VCaP (cell line): ENCODE data around the gene PRPS2.

Source experiments
- H3K27ac ChIP-seq: fragments of 450-650 bp; 2 replicates; pipeline ENCODE4 v1.5.1; 2017
- TF ChIP-seq, protein P1 (sequence below): fragments of 450-650 bp; conservative IDR thresholded peaks from 2 replicates; pipeline ENCODE4 v1.5.1; 2017; ENCODE audit warnings: mild to moderate bottlenecking, moderate library complexity

PRPS2 gene

DNA sequence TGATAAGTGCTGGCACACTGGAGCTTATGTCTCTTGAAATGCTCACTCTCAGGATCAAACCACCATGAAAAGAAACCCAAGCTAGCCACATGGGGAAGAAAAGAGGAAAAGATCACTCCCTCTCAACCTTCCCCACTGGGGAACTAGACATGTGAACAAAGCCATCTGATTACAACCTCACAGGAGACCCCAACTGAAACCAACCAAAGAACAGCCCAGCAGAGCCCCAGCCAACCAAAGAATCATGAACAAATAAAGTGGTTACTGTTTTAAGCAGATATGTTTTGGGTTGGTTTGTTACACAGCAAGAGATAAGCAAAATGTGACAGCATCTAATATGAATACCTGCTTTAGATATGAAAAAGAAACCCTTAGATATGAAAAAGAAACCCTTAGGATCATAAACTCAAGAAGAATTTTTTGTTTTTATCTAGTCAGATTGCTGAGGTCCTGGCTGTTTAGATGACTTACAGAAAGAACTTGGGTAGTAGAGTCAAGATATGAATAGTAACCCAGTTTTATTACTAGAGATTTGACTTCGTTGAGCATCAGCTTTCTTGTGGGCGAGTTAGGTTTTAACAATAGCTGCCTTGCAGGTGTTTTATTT, 52.0 kb downstream of the PRPS2 start:
- H3K27ac ChIP-seq: no peak overlapping the region
- TF ChIP-seq, protein P1, sequence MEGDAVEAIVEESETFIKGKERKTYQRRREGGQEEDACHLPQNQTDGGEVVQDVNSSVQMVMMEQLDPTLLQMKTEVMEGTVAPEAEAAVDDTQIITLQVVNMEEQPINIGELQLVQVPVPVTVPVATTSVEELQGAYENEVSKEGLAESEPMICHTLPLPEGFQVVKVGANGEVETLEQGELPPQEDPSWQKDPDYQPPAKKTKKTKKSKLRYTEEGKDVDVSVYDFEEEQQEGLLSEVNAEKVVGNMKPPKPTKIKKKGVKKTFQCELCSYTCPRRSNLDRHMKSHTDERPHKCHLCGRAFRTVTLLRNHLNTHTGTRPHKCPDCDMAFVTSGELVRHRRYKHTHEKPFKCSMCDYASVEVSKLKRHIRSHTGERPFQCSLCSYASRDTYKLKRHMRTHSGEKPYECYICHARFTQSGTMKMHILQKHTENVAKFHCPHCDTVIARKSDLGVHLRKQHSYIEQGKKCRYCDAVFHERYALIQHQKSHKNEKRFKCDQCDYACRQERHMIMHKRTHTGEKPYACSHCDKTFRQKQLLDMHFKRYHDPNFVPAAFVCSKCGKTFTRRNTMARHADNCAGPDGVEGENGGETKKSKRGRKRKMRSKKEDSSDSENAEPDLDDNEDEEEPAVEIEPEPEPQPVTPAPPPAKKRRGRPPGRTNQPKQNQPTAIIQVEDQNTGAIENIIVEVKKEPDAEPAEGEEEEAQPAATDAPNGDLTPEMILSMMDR: no peak

DNA sequence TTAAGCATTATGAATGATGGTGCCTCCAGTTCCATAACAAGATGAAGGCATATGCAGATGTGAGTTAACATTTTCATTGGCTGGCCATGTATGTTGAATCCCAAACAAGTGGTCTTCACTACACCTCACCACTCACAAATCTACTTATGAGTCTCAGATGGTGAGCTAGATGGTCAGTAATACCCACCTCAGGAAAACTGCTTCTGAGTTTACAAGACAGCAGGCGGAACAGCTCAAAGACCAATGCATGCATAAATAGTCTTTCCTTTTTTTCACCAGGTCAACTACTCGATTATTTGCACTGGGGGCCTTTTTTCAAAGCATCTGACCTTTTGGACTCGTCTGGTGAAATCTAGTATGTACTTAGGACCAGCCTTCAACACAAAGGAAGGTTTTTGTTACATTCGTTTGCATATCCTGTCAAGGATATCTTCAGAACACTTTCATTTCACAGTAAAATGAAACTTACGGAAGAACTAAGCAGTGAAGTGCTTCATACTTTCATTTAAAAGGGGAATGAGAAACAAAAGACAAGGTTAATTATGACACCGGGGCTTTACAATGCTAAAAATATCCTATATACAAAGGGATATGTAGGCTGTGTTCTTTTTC, 52.6 kb downstream of the PRPS2 start:
- TF ChIP-seq, protein P1: no peak
- peak overlapping the region; percentile 44 for H3K27ac ChIP-seq

DNA sequence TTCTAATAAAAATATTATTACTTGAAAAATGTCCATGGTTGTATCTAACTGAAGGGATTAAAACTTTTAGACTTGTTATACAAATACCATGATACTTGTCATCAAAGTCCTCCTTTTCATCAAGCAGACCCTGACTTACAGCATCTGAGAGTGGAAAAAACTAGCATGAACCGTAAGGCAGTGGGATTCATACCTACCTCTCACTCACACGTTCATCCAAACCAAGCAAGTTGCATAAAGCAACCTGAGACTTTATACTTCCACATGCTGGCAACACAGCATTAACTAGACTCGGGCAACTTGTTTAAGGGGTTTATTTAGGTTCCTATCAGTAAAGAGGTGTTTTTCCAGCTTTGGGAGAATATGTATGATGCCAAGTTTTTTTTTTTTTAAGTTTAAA, 53.1 kb downstream of the PRPS2 start:
- H3K27ac ChIP-seq: peak overlapping the region; percentile 44

DNA sequence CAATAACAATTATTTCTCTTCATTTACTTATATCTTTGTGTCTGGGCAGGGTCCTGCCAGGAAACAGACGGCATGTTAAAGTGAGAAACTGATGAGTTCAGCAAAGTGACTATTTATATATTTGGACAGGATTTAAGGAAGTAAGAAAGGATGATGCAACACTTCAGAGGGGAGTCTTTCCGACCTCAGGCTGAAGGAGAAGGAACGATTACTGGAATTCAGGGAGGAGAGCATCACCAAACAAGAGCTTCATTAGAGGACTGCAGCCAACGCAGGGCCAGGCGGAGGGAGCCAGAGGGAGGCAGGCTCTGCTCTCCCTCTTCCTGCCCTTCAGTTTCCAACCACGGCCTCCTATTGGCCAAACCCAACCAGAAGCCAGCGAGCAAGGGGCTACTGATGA, 74.1 kb downstream of the PRPS2 start:
- TF ChIP-seq, protein P1: no peak
- H3K27ac ChIP-seq: no peak overlapping the region

More for the DNA sequence above, 53.1 kb downstream of the PRPS2 start:
- TF ChIP-seq, protein P1: no peak

DNA sequence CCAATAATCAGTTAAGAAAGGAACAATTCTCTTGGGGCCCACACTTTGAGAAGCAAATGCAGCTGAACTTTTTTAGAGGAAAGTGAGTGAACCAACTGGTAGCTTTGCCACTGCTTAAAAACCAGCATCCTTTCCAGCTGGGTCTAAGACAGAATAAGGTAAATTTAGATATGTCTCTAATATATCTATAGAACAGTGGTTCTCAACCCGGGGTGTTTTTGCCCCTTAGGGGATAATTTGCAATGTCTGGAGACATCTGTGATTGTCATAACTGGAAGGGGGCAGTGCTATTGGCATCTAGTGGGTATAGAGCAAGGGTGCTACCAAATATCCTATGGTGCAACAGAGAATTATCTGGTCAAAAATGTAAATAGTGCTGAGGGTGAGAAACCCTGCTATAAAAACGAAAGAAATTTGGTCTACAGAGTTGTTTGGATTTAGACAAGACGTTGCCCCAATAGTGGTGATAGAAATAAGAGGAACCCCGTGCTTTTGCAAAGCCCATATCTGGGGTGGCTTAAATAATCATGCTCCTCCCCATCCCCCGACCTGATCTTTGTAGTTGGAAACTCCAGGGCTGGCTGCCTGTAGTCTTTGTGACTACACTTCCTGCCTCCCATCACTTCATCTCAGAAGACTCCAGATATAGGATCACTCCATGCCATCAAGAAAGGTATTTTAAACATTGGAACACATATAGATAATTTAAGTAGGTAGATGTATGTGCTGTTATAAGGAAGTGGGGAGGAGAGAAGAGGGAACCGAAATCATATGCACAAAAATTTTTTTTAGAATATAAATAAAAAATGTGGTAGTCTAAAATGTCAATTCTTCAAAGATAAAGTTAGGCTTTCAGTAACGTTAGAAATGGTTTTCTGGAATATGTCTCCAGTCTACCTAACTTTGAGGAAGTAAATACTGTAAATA, 75.5 kb downstream of the PRPS2 start, which contains the start of gene TLR7:
Gene TLR7, plus strand, starts transcription at position 622 of the 927 bp plus-strand sequence. CDS start 507 bp downstream, outside the sequence.
- H3K27ac ChIP-seq: no peak within 1 kb of the TSS
- TF ChIP-seq, protein P1: no peak

DNA sequence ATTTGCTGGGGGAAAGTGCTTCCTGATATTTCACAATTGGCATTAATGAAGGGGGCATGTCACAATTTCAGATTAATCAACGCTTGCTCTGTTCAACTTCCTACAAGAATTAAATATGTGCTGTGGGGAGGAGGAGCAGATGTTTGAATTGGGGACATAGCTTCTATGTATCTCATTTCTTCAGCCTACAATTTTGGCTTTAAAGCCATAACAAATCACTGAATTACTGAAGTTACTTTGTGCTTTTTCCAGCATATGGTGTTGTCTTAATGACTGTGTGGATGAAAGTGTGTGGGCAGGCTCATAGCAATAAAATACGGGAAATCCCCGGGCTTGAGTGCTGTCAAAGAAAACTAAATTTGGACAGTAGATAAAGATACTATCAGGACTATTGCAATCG, 76.5 kb downstream of the PRPS2 start:
- TF ChIP-seq, protein P1: no peak
- no peak overlapping the region for H3K27ac ChIP-seq

DNA sequence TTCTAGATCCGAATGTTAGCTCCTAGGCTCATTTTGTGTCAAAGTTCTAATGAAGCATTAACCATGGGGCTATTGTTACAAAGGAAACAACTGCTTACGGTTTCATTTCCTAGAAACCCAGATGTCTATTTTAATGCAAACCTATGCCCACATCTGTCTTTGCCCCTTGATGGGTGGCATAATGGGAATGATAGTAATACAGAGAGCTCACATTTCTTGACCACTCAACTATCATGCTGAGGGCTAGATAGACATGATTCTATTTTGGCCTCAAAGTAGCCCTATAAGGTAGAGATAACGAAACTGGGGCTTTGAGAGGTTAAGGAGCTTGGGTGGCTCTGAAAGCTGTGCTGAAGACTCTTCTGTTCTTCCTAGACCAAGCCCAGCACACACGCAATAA, 77.5 kb downstream of the PRPS2 start:
- no peak overlapping the region for H3K27ac ChIP-seq
- TF ChIP-seq, protein P1: no peak
